HepG2 (cell line): ENCODE results near the gene IFNLR1. TPM values are rescaled to one million over a fixed set of nuclear protein-coding genes. Genes with fewer than 3 reads are reported as not detected.

ENCODE experiments used
- ATAC-seq: fragments of 200-7000 bp; cut with Tn5 transposase; 3 replicates; pipeline ENCODE4 v1.9.1; 2020; ENCODE audit warnings: mild to moderate bottlenecking, moderate library complexity
- BruUV-seq: library from RNA; stranded (reverse); fragments of 400-500 nt; replicated peaks from 2 replicates; lab custom pipeline; 2021; lab: Mats Ljungman, UMichigan
- CTCF ChIA-PET: fragments of 300-600 bp; formaldehyde crosslinking; extraction: SDS; loops from one replicate; lab custom pipeline; 2021; ENCODE audit warnings: low total read pairs, inconsistent platforms, low intra/inter-chr PET ratio; lab: Yijun Ruan, JAX
- POLR2A ChIA-PET: fragments of 350-600 bp; sonication (Branson Sonifier 250); formaldehyde crosslinking; loops from one replicate; lab custom pipeline; 2020; ENCODE audit warnings: antibody characterized with exemption, inconsistent platforms; lab: Yijun Ruan, JAX
- DNase-seq: peaks from one replicate; pipeline ENCODE4 v3.0.0-alpha.2; 2015; ENCODE audit warnings: low spot score
- FAIRE-seq: peaks from 3 replicates; lab custom pipeline; 2011; peaks lifted over from hg19 to GRCh38; lab: Jason Lieb, UNC
- H2AFZ ChIP-seq: one replicate; pipeline ENCODE4 v1.6.1; 2011; ENCODE audit warnings: low read length, inconsistent platforms
- H3K27ac ChIP-seq: fragments of 300-600 bp; 3 replicates; pipeline ENCODE4 v1.8.0; 2011; ENCODE audit warnings: mixed run types, mild to moderate bottlenecking, mixed read lengths, low read length, inconsistent platforms; ENCODE audit not compliant: insufficient read depth; ENCODE audit errors: extremely low read length
- H3K27me3 ChIP-seq, 2 experiments: fragments of 200-600 bp in 1 of 2; 2 replicates in 1 of 2; 3 replicates in 1 of 2; pipeline versions ENCODE4 v1.6.0 to v1.8.0; 2011; ENCODE audit warnings: low read length in 2 of 2, mild to moderate bottlenecking in 2 of 2, moderate library complexity in 2 of 2, inconsistent platforms in 1 of 2; ENCODE audit not compliant: insufficient read depth in 2 of 2, control insufficient read depth in 1 of 2
- H3K36me3 ChIP-seq, 2 experiments: fragments of 200-600 bp in 1 of 2; replicated peaks in 1 of 2; 2 replicates in 1 of 2; 3 replicates in 1 of 2; pipeline versions ENCODE4 v1.5.1 to v1.8.0; 2011; ENCODE audit warnings: low read length in 2 of 2, inconsistent platforms in 1 of 2; ENCODE audit not compliant: insufficient read depth in 2 of 2, control insufficient read depth in 1 of 2
- H3K4me1 ChIP-seq: 2 replicates; pipeline ENCODE4 v1.5.1; 2012; ENCODE audit warnings: low read length, inconsistent platforms; ENCODE audit not compliant: insufficient read depth
- H3K4me2 ChIP-seq: 2 replicates; pipeline ENCODE4 v1.6.0; 2011; ENCODE audit warnings: low read depth, low read length, inconsistent platforms
- H3K4me3 ChIP-seq, 3 experiments: fragments of 200-600 bp in 1 of 3; sonication (generic), shearing (Covaris generic) in 1 of 3; replicated peaks in 1 of 3; 2 replicates each; pipeline ENCODE4 v1.5.1; 2011 to 2016; ENCODE audit warnings: low read length in 3 of 3, inconsistent platforms in 2 of 3, low read depth in 2 of 3, mild to moderate bottlenecking in 2 of 3, control low read depth in 1 of 3, mixed read lengths in 1 of 3; ENCODE audit not compliant: insufficient read depth in 1 of 3
- H3K79me2 ChIP-seq: one replicate; pipeline ENCODE4 v1.6.1; 2011; ENCODE audit warnings: low read length, inconsistent platforms; ENCODE audit not compliant: insufficient read depth
- H3K9ac ChIP-seq: 2 replicates; pipeline ENCODE4 v1.6.0; 2011; ENCODE audit warnings: mild to moderate bottlenecking, low read depth, low read length, inconsistent platforms; ENCODE audit not compliant: insufficient read depth
- H3K9me3 ChIP-seq: 2 replicates; pipeline ENCODE4 v1.5.1; 2012; ENCODE audit warnings: mild to moderate bottlenecking, low read length
- H4K20me1 ChIP-seq: 2 replicates; pipeline ENCODE4 v1.6.0; 2011; ENCODE audit warnings: inconsistent platforms, mild to moderate bottlenecking, low read length, moderate library complexity; ENCODE audit not compliant: insufficient read depth
- CAMTA2 ChIP-seq: sonication (generic); formaldehyde crosslinking; IDR thresholded peaks from 2 replicates; pipeline ENCODE4 v1.4.0; 2020; ENCODE audit warnings: mild to moderate bottlenecking, missing genetic modification reagents, borderline replicate concordance
- FOXA1 ChIP-seq, 2 experiments: fragments of 450-650 bp in 1 of 2; sonication (generic) in 1 of 2; formaldehyde crosslinking in 1 of 2; IDR thresholded peaks; 2 replicates each; pipeline versions ENCODE4 v1.4.0 to v1.6.1; 2016 to 2020; ENCODE audit warnings: missing genetic modification reagents in 1 of 2
- NFKB2 ChIP-seq: sonication (generic); formaldehyde crosslinking; IDR thresholded peaks from 2 replicates; pipeline ENCODE4 v1.4.0; 2020; ENCODE audit warnings: missing genetic modification reagents, borderline replicate concordance
- TBP ChIP-seq: sonication (generic); formaldehyde crosslinking; IDR thresholded peaks from 2 replicates; pipeline ENCODE4 v1.5.0; 2020; ENCODE audit warnings: missing genetic modification reagents
- TEF ChIP-seq: sonication (generic); formaldehyde crosslinking; IDR thresholded peaks from 2 replicates; pipeline ENCODE4 v1.5.0; 2020; ENCODE audit warnings: missing genetic modification reagents
- TFDP1 ChIP-seq: IDR thresholded peaks from 2 replicates; pipeline ENCODE4 v1.6.1; 2016; ENCODE audit warnings: missing compliant biosample characterization, missing genetic modification reagents, borderline replicate concordance
- ZNF225 ChIP-seq: sonication (generic); formaldehyde crosslinking; IDR thresholded peaks from 2 replicates; pipeline ENCODE4 v1.4.0; 2020; ENCODE audit warnings: mild to moderate bottlenecking, missing genetic modification reagents
- ZNF24 ChIP-seq: fragments of 450-650 bp; IDR thresholded peaks from 2 replicates; pipeline ENCODE4 v1.6.1; 2017; ENCODE audit warnings: antibody characterized with exemption, mild to moderate bottlenecking
- ZNF354B ChIP-seq: sonication (generic); formaldehyde crosslinking; IDR thresholded peaks from 2 replicates; pipeline ENCODE4 v1.8.0; 2022; ENCODE audit warnings: mild to moderate bottlenecking, missing genetic modification reagents
- ZNF512B ChIP-seq: sonication (generic); formaldehyde crosslinking; IDR thresholded peaks from 2 replicates; pipeline ENCODE4 v1.5.1; 2020; ENCODE audit warnings: missing genetic modification reagents, mild to moderate bottlenecking, borderline replicate concordance
- ZNF567 ChIP-seq: sonication (generic); formaldehyde crosslinking; IDR thresholded peaks from 2 replicates; pipeline ENCODE4 v1.8.1; 2023; ENCODE audit warnings: mild to moderate bottlenecking, missing genetic modification reagents, borderline replicate concordance
- WGBS: methylation state at CpG from one replicate; pipeline ENCODE4 v1.1.6; 2017; ENCODE audit warnings: low lambda C conversion rate; 5-methylcytosine and 5-hydroxymethylcytosine counted together
- in situ Hi-C: cut with HindIII; loops from 2 replicates; pipeline ENCODE4 v1.10.0; 2017; ENCODE audit warnings: low pct_unique_long_range_greater_than_20kb; ENCODE audit not compliant: extremely low pct_ligation_motif_present
- intact Hi-C: fragments of 100-400 bp; cut with micrococcal nuclease; formaldehyde crosslinking; loops from one replicate; pipeline ENCODE4 v1.10.0; 2022; ENCODE audit not compliant: unreplicated experiment
- polyA plus RNA-seq, 8 experiments: library from polyadenylated mRNA; depleted of rRNA in 3 of 8; stranded (reverse) in 7 of 8; unstranded in 1 of 8; fragments of >200 nt; fragmentation: Illumina TruSeq in 4 of 8; extraction: Trizol in 4 of 8; gene quantifications; 2 replicates each; pipeline versions ENCODE4 v1.2.1 to v1.2.3, GENCODE V29; 2011 to 2016; ENCODE audit warnings: low read depth in 4 of 8, missing spikeins in 1 of 8, mixed read lengths in 1 of 8; ENCODE audit not compliant: insufficient read depth in 1 of 8
- total RNA-seq, 5 experiments: library from RNA; depleted of rRNA; stranded (reverse); fragments of >200 nt; fragmentation: Illumina TruSeq; extraction: Trizol; gene quantifications; 2 replicates each; pipeline ENCODE4 v1.2.3, GENCODE V29; 2016; ENCODE audit warnings: low read depth in 1 of 5

IFNLR1 gene
- total and polyA plus RNA-seq, 2 of the 13 experiments (the other 11 are each of a cell fraction or from before 2014, with no cell fraction given): 3.8 to 8.5 TPM

- no peak overlapping the region for H3K4me3 ChIP-seq
- DNase-seq: no peak
- H3K9ac ChIP-seq: no peak overlapping the region
- H3K36me3 ChIP-seq: peaks cover 0 to 22% of the 10 kb centered on the region in 2 experiments; a peak in 3 of 5 replicates
- no peaks in the 10 kb centered on the region for H3K79me2 ChIP-seq
- no peaks in the 10 kb centered on the region for H3K9me3 ChIP-seq
- in situ Hi-C loops: no loop called here
- H3K27ac ChIP-seq: no peak overlapping the region
- FAIRE-seq: no peak
- intact Hi-C loops: no loop called here
- peaks cover 11% of the 10 kb centered on the region for H3K4me1 ChIP-seq
- TF ChIP-seq FOXA1 (IDR thresholded peaks at IDR 0.05) (no peak), FOXA1 (CRISPR knock-in tag; IDR thresholded peaks at IDR 0.05) (no peak), ZNF354B (no peak), NFKB2 (no peak), TFDP1 (CRISPR knock-in tag) (no peak), ZNF24 (no peak), TEF (no peak), ZNF567 (no peak), TBP (CRISPR knock-in tag) (no peak), ZNF225 (CRISPR knock-in tag) (no peak), CAMTA2 (no peak), ZNF512B (no peak)
- CTCF ChIA-PET: no interaction called here
- H3K4me2 ChIP-seq: no peak overlapping the region
- WGBS: 93% methylated on average over 4 of the region's 4 CpGs
- no peaks in the 10 kb centered on the region for H4K20me1 ChIP-seq
- POLR2A ChIA-PET: interaction anchor here (1.1 kb wide), 1 partner anchor 13 kb away, joined by 3 read pairs; the partner anchor contains the start of gene MYOM3
- no peak overlapping the region for H2AFZ ChIP-seq
- BruUV-seq: no TSS peak
- ATAC-seq: no peak
- H3K27me3 ChIP-seq: no peaks in the 10 kb centered on the region
Observed at GRCh38 chr1:24125456-24125855, 61.6 kb downstream of the IFNLR1 start.
